ENCODE data around the gene DTWD2. TPM values are rescaled to one million over a fixed set of nuclear protein-coding genes. Genes with fewer than 3 reads are reported as not detected.

Gene DTWD2
- total RNA-seq, 1 donor from 2014 or later, result 5.1 TPM

GRCh38 chr5:118791926-118792734 lies 196.2 kb downstream of the DTWD2 start:
- DNase-seq (ENCODE audit: extremely low read depth, low read depth, low spot score), result peak; percentile 16

DNA sequence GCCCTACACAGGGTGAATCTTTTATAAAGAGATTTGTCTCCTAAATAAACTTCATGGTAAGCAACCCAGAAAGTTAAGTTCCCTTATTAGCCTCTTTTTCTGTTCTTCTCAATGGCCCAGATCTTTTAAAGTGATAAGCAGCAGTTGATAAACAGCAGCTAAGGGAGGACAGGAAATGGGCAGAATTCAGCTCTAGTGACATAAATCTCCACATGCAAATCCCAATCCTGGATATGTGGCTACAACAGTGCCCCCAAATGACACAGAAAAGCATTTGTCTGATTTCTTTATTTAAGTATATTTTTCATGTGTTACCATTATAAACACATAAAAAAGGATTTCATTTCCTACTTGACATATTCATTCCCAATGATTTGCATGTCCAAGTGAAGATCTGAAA lies 199.0 kb downstream of the DTWD2 start:
- no peak for DNase-seq (ENCODE audit: extremely low read depth, low read depth, low spot score)

DNA sequence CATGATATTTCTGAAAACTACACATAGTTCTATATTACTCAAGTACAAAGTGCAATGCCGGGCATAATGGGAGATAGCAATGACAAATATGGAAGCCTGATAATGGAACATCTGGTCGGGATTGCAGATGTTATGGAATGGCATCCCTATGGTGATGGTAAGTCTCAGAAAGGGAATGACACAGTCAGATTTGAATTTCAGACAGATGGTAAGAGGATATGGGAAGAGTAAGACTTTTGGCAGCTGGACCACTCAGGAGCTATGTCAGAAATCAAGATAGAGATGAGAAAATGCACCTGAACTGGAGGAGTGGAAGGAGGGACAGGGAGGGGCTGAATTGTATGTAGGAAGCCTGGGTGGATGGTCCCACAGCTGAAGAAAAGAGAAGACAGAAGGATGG lies 200.0 kb downstream of the DTWD2 start:
- no peak for DNase-seq (ENCODE audit: extremely low read depth, low read depth, low spot score)

Other genes starting within 250 kb of the DTWD2 start
- 20.2 and 33.1 TPM in 2 replicates for gene DMXL1, start 82.5 kb upstream of the DTWD2 start, total RNA-seq